Smooth muscle cell of the brain vasculature (primary cell): ENCODE data around the gene AMDHD1.

Source experiments
- DNase-seq: peaks from one replicate; pipeline ENCODE4 v3.0.0-alpha.2; 2012; ENCODE audit warnings: low read depth, low spot score

Gene AMDHD1

DNA sequence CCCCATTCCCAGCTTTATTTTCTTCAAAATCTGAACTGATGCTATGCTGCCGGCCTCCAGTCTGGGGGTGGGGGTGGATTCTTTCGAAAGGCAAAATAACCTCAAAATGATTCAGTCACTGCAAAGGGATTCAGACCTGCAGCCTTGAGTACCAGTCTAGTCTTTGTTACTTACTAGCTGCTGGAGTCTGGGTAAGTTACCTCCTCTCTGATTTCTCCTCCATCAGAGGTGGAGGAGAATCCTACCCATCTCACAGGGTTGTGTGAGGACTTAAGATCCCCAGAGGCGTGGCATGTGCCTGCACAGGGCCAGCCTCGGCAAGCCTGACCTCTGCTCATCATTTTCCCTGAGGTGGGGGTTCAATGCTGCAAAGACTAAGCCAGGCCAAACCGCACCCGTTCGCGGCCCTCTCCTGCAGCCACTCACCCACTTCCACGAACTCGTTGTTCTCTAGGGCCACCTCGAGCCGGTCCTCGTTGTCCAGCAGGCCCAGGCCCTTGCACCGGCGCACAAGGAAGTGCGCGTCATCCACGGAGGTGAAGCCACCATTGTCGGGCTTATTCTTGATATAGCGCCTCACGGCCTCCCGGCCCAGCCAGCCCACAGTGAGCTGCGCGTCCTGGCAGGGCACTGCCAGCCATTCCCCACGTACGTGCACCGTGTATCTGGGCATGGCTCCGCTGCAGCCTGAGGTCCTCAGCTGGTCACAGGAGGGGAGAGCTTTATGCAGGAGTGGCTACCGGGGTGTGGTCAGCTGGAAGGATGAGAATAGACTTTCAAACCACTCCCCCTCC is 52.3 kb downstream of the AMDHD1 start:
- no peak for DNase-seq

DNA sequence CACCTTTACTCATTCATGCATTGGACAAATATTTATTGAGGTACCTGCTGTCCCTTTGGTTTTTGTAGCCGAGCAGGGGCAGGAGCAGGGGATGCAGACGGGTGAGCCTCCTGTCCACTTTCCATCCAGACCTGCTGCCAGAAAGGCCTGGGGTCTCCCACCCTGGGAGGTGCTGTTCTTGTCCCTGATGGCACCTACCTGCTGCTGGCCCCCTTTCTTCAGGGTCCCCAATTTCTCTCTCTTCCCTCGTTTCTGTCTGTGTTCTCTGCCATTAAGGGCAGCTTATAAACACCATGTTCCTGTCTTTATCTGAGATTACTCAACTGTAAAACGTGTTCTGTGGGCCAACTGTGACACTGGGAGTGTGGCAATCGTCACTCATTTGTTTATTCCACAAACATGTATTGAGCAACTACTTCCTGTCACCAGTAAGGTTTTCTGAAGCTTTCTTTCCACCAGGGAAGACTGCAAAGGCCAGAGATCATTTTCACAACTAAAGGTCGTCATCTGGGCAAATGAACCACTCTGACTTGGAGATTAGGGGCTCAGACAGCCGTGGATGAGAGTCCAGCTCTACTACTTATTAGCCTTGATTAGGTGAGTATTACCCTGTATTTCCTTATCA is 53.0 kb downstream of the AMDHD1 start, which contains the start of gene HAL:
TSS of gene HAL (minus strand) at position 311 of the 625 bp plus-strand sequence. CDS start 434 bp downstream, outside the sequence.
- no peak for DNase-seq

DNA sequence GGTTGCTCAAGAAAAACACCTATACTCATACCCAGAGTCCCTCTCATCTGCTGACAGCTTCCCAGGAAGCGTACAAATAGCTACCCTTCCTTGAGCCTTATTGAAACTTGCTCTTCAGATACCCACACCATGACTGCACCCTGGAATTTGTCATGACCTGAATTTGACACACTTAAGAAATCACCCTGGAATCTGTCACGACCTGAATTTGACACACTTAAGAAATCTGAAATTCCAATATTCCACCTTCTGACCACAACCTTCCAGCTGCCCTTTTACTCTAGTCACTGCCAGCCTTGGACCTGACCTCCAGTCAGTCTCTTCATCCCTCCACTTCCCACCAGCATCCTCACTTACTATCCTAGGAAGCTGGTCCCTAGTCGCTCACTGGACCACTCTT is 54.1 kb downstream of the AMDHD1 start:
- no peak for DNase-seq

DNA sequence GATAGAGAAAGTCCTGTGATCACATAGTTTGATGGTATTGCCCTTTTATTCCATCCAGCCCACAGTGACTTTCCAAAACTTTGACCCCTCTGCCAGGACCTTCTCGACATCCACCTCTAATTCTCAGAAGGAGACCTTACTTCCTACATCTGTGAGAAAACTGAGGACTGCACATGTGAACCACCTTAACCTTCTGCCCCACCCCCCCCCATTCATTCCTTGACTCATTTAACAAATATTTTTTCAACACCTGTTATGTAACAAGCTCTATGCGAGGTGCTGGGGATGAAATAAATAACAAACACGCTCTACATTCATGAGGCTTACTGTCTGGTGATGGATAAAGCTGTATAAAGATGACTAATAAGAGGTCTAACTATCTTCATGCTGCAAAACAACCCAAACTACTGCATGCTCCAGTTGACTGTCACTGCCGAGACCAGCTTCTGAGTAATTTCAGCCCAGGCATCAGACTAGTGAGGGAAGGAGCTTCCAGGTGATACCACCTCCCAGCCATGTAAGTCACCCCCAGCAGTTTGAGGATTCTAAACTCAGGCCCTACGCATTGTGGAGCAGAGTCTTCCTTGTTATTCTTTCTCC is 54.9 kb downstream of the AMDHD1 start:
- DNase-seq = no peak

DNA sequence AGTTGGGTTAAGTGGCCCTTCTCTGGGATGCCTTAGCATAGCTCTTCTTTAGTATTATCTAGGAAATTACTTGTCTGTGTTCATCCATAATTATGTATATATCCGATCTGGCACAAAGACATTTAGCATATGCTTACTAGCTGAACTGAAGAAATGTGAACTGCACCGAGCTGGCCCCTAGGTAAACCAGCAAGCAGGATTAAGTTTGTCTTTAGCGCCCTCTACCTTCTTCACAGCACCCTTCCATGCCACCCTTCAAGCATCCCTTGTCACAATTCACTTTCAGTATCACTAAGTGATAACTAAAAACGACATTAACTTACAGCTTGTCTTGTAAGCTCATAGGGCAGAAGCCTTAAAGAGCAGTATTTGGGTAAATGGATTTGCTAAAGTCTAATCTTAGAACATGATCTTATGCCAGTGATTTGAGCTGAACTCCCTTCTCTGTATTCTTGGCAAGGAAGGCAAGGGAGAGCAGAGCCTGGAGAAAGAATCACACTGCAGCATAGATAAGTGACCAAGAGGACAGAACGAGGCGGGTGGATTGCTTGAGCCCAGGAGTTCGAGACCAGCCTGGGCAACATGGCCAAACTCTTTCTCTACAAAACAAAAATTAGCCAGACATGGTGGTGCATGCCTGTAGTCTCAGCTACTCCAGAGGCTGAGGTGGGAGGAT is 55.6 kb downstream of the AMDHD1 start:
- DNase-seq = no peak

DNA sequence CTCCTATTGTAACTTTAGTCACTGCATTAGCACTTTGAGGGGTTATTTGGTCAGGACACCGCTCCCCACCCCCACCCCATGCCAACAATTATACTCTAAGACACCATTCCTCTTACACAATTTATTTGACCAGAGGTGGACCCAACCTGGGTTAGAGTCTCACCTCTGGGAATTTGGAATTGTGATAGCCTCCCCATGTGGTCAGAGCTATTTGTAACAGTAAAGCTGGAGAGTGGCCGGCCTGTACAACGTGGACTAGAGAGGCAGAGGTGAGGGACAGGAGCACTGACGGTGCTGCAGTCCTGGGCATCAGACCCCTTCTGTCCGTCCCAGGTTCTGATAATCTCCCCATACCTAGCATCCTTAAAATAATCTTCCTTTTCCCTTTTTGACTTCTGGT is 56.4 kb downstream of the AMDHD1 start:
- DNase-seq = no peak

DNA sequence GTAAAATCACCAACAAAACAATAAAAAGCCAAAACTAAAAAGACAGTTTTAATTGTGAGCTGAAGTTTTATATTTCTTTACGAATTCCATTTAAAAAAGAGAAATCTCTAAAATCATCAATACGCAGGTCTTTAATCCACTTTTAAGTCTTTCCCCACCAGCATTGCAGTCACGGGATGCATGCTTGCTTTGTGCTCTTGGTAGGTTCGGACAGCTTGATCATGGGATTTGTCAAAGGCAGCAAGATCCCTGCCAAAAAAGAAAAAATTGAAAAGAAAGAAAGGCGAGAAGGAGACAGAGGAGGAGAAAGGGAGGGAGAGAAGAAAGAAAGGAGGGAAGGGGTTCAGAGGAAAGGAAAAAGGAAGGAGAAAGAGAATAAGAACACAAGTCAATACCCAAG is 57.7 kb downstream of the AMDHD1 start:
- DNase-seq = no peak

DNA sequence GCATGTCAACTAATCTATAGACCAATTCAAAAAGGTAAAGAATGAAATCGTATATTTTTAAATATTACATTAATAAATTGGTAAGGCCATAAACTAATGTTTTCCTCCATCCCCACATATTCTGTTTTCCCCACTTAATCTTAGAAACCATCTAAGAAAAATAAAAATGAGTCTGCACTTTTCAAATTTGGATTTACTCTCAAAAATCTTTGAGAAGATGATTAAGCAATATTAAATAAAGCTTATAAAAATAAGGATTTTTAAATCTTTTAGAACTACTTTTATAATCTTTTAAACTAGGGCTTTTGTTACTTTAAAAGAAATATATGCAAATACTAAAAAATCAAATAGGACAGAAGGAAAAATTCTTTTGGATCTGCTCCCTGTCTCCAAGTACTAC is 63.6 kb downstream of the AMDHD1 start:
- DNase-seq = no peak

DNA sequence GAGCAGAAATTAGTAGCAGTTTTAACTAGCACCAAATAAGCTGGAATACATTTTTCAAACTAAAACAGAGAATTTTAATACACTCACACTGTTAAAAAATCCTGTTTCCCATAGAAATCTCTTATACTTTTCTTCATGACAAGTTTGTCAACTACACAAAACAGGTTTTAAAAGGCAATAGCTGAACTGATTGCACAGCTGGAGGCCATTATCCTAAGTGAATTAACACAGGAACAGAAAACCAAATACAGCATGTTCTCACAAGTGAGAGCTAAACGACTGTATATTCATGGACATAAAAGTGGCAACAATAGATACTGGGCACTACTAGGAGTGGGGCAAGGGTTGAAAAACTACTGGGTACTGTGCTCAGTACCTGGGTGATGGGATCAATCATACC is 64.6 kb downstream of the AMDHD1 start:
- DNase-seq = no peak

DNA sequence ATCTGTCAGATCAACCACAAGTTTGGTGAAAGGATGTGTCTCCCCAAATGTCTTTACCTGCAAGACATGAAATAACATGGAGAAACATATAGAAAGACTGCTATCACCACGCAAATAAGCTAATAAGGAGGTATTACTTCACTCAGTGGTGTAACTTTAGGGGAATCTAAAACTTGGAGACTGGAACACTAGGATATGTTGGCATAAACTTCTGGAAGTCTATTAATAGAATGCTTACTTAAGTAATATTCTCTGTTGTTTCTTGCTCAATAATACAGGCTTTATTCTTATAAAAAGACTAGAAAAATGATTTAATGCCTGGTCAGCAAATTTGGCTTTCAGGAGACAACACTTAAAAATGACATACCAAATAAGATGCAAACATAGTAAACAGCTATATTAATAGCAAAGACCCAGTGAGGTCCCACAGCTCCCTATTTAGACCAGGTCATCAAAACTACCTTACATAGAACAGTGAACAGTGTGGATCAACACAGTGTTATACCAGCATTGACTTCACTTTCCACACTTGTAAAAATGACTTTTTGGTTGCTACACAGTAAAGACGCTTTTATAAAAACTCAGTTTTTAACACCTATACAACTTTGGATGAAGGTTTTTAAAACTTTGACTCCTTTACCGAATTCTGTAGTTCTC is 71.9 kb downstream of the AMDHD1 start:
- DNase-seq = no peak

DNA sequence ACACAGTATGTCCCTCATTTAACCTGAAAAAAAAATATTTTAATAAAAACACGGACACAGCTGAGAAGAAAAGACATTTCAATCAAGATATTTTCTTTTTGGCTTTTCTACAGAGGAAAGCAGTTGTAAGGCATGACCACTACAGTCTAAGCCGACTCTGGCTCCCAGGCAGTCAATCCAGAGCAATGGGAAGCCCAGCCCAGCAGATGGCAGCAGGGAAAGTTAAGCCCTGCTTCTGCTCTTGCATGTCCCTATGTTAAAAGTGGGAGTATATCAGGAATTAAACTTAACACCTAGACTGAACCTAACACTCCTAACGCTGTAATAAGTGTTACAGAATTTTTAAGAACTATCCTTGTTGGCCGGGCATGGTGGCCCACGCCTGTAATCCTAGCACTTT is 72.5 kb downstream of the AMDHD1 start:
- no peak for DNase-seq
